Measurements from ENCODE around the gene SLC44A1.
"Not testable (repeated sequence)": the region's sequence is repeated elsewhere in the genome, so short reads cannot be mapped to it uniquely, and the experiment has no call there.

The SLC44A1 gene

GRCh38 chr9:105243015-105243686 is 1.3 kb upstream of the SLC44A1 start:
- no peak for DNase-seq

GRCh38 chr9:105244734-105245028 is 230 bp downstream of the SLC44A1 start:
- no peak for DNase-seq

GRCh38 chr9:105245029-105245890 is 809 bp downstream of the SLC44A1 start:
- peak; percentile 63 for DNase-seq

GRCh38 chr9:105245891-105246161 is 1.4 kb downstream of the SLC44A1 start:
- DNase-seq, result no peak

- no peak for DNase-seq
These were observed 2.3 kb downstream of the SLC44A1 start for GRCh38 chr9:105246656-105247173.

GRCh38 chr9:105248691-105249090 is 4.2 kb downstream of the SLC44A1 start:
- DNase-seq, result no peak

- DNase-seq, result no peak
These were observed 6.7 kb downstream of the SLC44A1 start for GRCh38 chr9:105251133-105251532.

- DNase-seq, result peak; percentile 28
These were observed 7.4 kb downstream of the SLC44A1 start for GRCh38 chr9:105251733-105252404.

- DNase-seq, result no peak
These were observed 7.9 kb downstream of the SLC44A1 start for GRCh38 chr9:105252405-105252756.

GRCh38 chr9:105254226-105254625 is 9.8 kb downstream of the SLC44A1 start:
- no peak for DNase-seq

- DNase-seq, result no peak
These were observed 11.0 kb downstream of the SLC44A1 start for GRCh38 chr9:105255421-105255820.

- DNase-seq, result not testable (repeated sequence)
These were observed 12.1 kb downstream of the SLC44A1 start for GRCh38 chr9:105256569-105256968.

GRCh38 chr9:105257809-105258208 is 13.4 kb downstream of the SLC44A1 start:
- no peak for DNase-seq

- DNase-seq, result no peak
These were observed 13.8 kb downstream of the SLC44A1 start for GRCh38 chr9:105258225-105258737.

- no peak for DNase-seq
These were observed 14.8 kb downstream of the SLC44A1 start for GRCh38 chr9:105259274-105259673.

- no peak for DNase-seq
These were observed 15.5 kb downstream of the SLC44A1 start for GRCh38 chr9:105259731-105260612.

GRCh38 chr9:105262497-105262896 is 18.0 kb downstream of the SLC44A1 start:
- DNase-seq, result no peak

GRCh38 chr9:105264380-105264779 is 19.9 kb downstream of the SLC44A1 start:
- no peak for DNase-seq

- not testable (repeated sequence) for DNase-seq
These were observed 23.8 kb downstream of the SLC44A1 start for GRCh38 chr9:105268254-105268653.

GRCh38 chr9:105269593-105269992 is 25.1 kb downstream of the SLC44A1 start:
- no peak for DNase-seq

GRCh38 chr9:105270711-105271110 is 26.3 kb downstream of the SLC44A1 start:
- no peak for DNase-seq

- DNase-seq, result no peak
These were observed 29.3 kb downstream of the SLC44A1 start for GRCh38 chr9:105273731-105274130.

GRCh38 chr9:105275111-105275510 is 30.7 kb downstream of the SLC44A1 start:
- DNase-seq, result no peak

All from NCI-H526 treated with DMSO at 0.1 percent for 48 hours (cell line).